DOHH2 (cell line): ENCODE data around the gene PHLPP1.

Experiments
- H3F3A ChIP-seq: fragments of 200-600 bp; sonication (generic), shearing (Covaris generic); 2 replicates; pipeline ENCODE4 v1.6.0; 2016; ENCODE audit warnings: antibody characterized with exemption, mild to moderate bottlenecking; ENCODE audit not compliant: control insufficient read depth, insufficient read depth
- H3K27ac ChIP-seq: fragments of 200-600 bp; sonication (generic); 2 replicates; pipeline ENCODE4 v1.5.1; 2014; ENCODE audit warnings: low read depth, mild to moderate bottlenecking, low read length, moderate library complexity
- H3K27me3 ChIP-seq: fragments of 200-600 bp; sonication (generic); 2 replicates; pipeline ENCODE4 v1.6.1; 2014; ENCODE audit warnings: mild to moderate bottlenecking, low read length, mixed read lengths; ENCODE audit not compliant: control insufficient read depth
- H3K36me3 ChIP-seq: fragments of 200-600 bp; sonication (generic); 2 replicates; pipeline ENCODE4 v1.6.1; 2014; ENCODE audit warnings: mild to moderate bottlenecking, low read length, moderate library complexity, mixed read lengths; ENCODE audit not compliant: control insufficient read depth
- H3K4me1 ChIP-seq: fragments of 200-600 bp; sonication (generic); 2 replicates; pipeline ENCODE4 v1.6.1; 2014; ENCODE audit warnings: mild to moderate bottlenecking, low read length, mixed read lengths; ENCODE audit not compliant: control insufficient read depth
- H3K4me2 ChIP-seq: fragments of 200-600 bp; sonication (generic); 2 replicates; pipeline ENCODE4 v1.6.0; 2014; ENCODE audit warnings: mild to moderate bottlenecking, low read length, moderate library complexity
- H3K4me3 ChIP-seq: fragments of 200-600 bp; sonication (generic); 2 replicates; pipeline ENCODE4 v1.5.1; 2014; ENCODE audit warnings: mild to moderate bottlenecking, low read length, mixed read lengths
- H3K79me2 ChIP-seq: fragments of 200-600 bp; sonication (generic); 2 replicates; pipeline ENCODE4 v1.6.1; 2014; ENCODE audit warnings: mild to moderate bottlenecking, low read length, mixed read lengths; ENCODE audit not compliant: control insufficient read depth
- H3K9me2 ChIP-seq: fragments of 200-600 bp; sonication (generic); replicated peaks from 2 replicates; pipeline ENCODE4 v1.6.1; 2014; ENCODE audit warnings: mild to moderate bottlenecking, low read length, mixed read lengths; ENCODE audit not compliant: control insufficient read depth
- H3K9me3 ChIP-seq: fragments of 200-600 bp; sonication (generic); 2 replicates; pipeline ENCODE4 v1.6.1; 2014; ENCODE audit warnings: antibody characterized with exemption, low read length, mixed read lengths; ENCODE audit not compliant: control insufficient read depth, insufficient read depth
- H4K20me1 ChIP-seq: fragments of 200-600 bp; sonication (generic); 2 replicates; pipeline ENCODE4 v1.6.0; 2014; ENCODE audit warnings: low read depth, mild to moderate bottlenecking, antibody characterized with exemption, low read length, moderate library complexity; ENCODE audit not compliant: control insufficient read depth, insufficient read depth
- EZH2phosphoT487 ChIP-seq: fragments of 200-600 bp; sonication (generic); IDR thresholded peaks from 2 replicates; pipeline ENCODE4 v1.6.1; 2017; ENCODE audit warnings: borderline replicate concordance, mild to moderate bottlenecking, antibody characterized with exemption, low read length, moderate library complexity, mixed read lengths
- TF ChIP-seq, protein P1 (sequence below): fragments of 200-600 bp; sonication (generic); IDR thresholded peaks from one replicate; pipeline ENCODE4 v1.5.1; 2014; ENCODE audit warnings: antibody characterized with exemption, mild to moderate bottlenecking, low read depth, low read length; ENCODE audit not compliant: poor library complexity, severe bottlenecking

The PHLPP1 gene

DNA sequence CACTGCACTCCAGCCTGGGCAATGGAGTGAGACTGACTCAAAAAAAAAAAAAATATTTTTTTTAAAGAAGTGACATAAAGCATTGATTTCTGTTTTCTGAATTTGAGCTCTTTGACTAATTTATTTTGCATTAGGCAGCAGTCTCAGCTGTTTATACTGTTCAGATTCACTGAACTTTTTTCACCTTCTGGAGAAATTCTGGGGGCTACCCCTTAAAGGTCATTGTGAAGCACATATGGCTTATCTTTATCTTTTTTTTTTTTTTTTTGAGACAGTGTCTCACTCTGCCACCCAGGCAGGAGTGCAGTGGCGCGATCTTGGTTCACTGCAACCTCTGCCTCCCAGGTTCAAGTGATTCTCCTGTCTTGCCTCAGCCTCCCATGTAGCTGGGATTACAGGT lies 12.9 kb downstream of the PHLPP1 start:
- H3K4me1 ChIP-seq, result peaks cover 81% of the 10 kb centered on the region
- no peaks in the 10 kb centered on the region for H3K27me3 ChIP-seq
- H3K9me3 ChIP-seq, result peaks cover 9% of the 10 kb centered on the region
- H3K4me3 ChIP-seq, result peak overlapping the region; percentile 70
- peak overlapping the region; percentile 67 for H3K4me2 ChIP-seq
- H3K36me3 ChIP-seq, result peaks cover 13% of the 10 kb centered on the region
- H3K9me2 ChIP-seq, result no peaks in the 10 kb centered on the region
- no peaks in the 10 kb centered on the region for H4K20me1 ChIP-seq
- TF ChIP-seq EZH2phosphoT487, result no peak
- TF ChIP-seq, protein P1, sequence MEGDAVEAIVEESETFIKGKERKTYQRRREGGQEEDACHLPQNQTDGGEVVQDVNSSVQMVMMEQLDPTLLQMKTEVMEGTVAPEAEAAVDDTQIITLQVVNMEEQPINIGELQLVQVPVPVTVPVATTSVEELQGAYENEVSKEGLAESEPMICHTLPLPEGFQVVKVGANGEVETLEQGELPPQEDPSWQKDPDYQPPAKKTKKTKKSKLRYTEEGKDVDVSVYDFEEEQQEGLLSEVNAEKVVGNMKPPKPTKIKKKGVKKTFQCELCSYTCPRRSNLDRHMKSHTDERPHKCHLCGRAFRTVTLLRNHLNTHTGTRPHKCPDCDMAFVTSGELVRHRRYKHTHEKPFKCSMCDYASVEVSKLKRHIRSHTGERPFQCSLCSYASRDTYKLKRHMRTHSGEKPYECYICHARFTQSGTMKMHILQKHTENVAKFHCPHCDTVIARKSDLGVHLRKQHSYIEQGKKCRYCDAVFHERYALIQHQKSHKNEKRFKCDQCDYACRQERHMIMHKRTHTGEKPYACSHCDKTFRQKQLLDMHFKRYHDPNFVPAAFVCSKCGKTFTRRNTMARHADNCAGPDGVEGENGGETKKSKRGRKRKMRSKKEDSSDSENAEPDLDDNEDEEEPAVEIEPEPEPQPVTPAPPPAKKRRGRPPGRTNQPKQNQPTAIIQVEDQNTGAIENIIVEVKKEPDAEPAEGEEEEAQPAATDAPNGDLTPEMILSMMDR, result no peak
- peak overlapping the region; percentile 47; the same call in 1 of the 2 replicates for H3K27ac ChIP-seq
- H3K79me2 ChIP-seq, result peaks cover 98% of the 10 kb centered on the region
- peaks cover 9% of the 10 kb centered on the region; the same call in 1 of the 2 replicates for H3F3A ChIP-seq

DNA sequence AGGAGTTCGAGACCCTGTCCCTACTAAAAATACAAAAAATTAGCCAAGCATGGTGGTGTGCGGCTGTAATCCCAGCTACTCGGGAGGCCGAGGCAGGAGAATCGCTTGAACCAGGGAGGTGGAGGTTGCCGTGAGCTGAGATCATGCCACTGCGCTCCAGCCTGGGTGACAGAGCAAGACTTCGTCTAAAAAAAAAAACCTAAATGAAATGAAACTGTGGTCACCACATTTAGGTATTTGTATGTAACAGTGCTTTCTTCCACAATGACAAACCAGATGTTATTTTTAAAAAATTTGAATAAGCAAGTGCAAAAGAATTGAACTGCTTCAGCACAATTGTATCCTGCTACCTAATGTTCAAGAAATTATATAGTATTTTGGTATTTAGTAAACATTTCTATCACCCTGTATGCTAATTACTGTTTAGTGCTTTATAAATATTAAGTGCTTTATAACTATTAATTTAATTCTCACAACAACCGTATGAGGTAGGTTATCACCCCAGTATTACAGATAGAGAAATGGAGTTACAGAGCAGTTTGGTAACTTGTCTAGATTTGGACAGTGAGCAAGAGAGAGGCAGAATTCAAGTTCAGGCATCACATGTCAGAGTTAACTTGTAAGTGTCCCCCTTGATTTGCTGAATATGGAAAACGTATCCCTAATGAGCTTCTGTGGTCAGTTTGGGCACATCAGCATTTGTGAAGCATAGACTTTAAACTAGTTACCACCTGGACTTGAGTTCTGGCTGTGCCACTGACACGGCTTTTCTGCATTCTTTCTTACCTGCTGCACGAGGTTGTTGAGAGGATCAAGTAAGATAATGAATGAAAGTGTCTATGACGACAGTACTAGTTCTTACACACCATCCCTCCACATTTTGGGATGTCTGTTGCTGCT lies 14.4 kb downstream of the PHLPP1 start:
- H3K4me2 ChIP-seq, result peak overlapping the region; percentile 67
- H4K20me1 ChIP-seq, result no peaks in the 10 kb centered on the region
- no peak for TF ChIP-seq EZH2phosphoT487
- TF ChIP-seq, protein P1, result no peak
- peak overlapping the region; percentile 47 for H3K27ac ChIP-seq
- peaks cover 98% of the 10 kb centered on the region for H3K79me2 ChIP-seq
- H3K4me3 ChIP-seq, result peak overlapping the region; percentile 70
- peaks cover 66% of the 10 kb centered on the region for H3K4me1 ChIP-seq
- H3F3A ChIP-seq, result peaks cover 9% of the 10 kb centered on the region; the same call in 1 of the 2 replicates
- peaks cover 9% of the 10 kb centered on the region for H3K9me3 ChIP-seq
- H3K36me3 ChIP-seq, result peaks cover 13% of the 10 kb centered on the region
- H3K9me2 ChIP-seq, result no peaks in the 10 kb centered on the region
- no peaks in the 10 kb centered on the region for H3K27me3 ChIP-seq

DNA sequence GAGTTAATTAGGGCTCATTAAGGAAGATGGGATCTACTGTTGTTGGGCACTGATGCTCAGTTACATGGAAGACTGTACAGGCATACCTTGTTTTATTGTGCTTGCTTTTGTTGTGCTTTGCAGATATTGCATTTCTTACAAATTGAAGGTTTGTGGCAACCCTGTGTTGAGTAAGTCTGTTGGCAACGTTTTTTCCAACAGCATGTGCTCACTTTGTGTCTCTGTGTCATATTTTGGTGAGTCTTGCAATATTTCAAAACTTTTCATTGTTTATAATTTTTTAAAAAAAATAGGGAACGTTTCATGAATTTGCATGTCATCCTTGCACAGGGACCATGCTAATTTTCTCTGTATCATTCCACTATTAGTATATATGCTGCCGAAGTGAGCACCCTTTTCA lies 15.6 kb downstream of the PHLPP1 start:
- no peaks in the 10 kb centered on the region for H3K9me2 ChIP-seq
- H3K79me2 ChIP-seq, result peaks cover 98% of the 10 kb centered on the region
- H3K36me3 ChIP-seq, result peaks cover 13% of the 10 kb centered on the region
- H3F3A ChIP-seq, result peaks cover 9% of the 10 kb centered on the region; the same call in 1 of the 2 replicates
- TF ChIP-seq, protein P1, result no peak
- TF ChIP-seq EZH2phosphoT487, result no peak
- peak overlapping the region; percentile 47; the same call in 1 of the 2 replicates for H3K27ac ChIP-seq
- H4K20me1 ChIP-seq, result no peaks in the 10 kb centered on the region
- no peaks in the 10 kb centered on the region for H3K27me3 ChIP-seq
- peak overlapping the region; percentile 67 for H3K4me2 ChIP-seq
- peak overlapping the region; percentile 70 for H3K4me3 ChIP-seq
- peaks cover 59% of the 10 kb centered on the region for H3K4me1 ChIP-seq
- peaks cover 9% of the 10 kb centered on the region for H3K9me3 ChIP-seq
